ENCODE data around the gene NCAM1.

NCAM1 gene

GRCh38 chr11:113162592-113162962 is 201.4 kb downstream of the NCAM1 start:
- Histone ChIP-seq H3K27me3 (ENCODE audit: control insufficient read depth in 1 of 2, insufficient read depth in 2 of 2, low read length in 2 of 2) (no peaks in the 10 kb centered on the region), H3K9ac (ENCODE audit: low read length) (no peak overlapping the region), H3K27ac (ENCODE audit: low read depth, low read length) (peak overlapping the region; percentile 12), H3K36me3 (ENCODE audit: insufficient read depth, low read length) (no peaks in the 10 kb centered on the region), H3K9me3 (ENCODE audit: low read length) (no peaks in the 10 kb centered on the region), H3K4me3 (ENCODE audit: low read depth in 1 of 2, low read length in 2 of 2) (no peak overlapping the region), H3K4me1 (ENCODE audit: insufficient read depth, low read length) (peaks cover 38% of the 10 kb centered on the region)

GRCh38 chr11:113163291-113164030 is 202.2 kb downstream of the NCAM1 start:
- Histone ChIP-seq H3K9ac (ENCODE audit: low read length) (no peak overlapping the region), H3K4me3 (ENCODE audit: low read depth in 1 of 2, low read length in 2 of 2) (no peak overlapping the region), H3K36me3 (ENCODE audit: insufficient read depth, low read length) (no peaks in the 10 kb centered on the region), H3K9me3 (ENCODE audit: low read length) (no peaks in the 10 kb centered on the region), H3K27me3 (ENCODE audit: control insufficient read depth in 1 of 2, insufficient read depth in 2 of 2, low read length in 2 of 2) (no peaks in the 10 kb centered on the region), H3K4me1 (ENCODE audit: insufficient read depth, low read length) (peaks cover 38% of the 10 kb centered on the region), H3K27ac (ENCODE audit: low read depth, low read length) (no peak overlapping the region)

GRCh38 chr11:113166280-113166679 is 205.1 kb downstream of the NCAM1 start:
- H3K4me3 ChIP-seq (ENCODE audit: low read depth in 1 of 2, low read length in 2 of 2) = no peak overlapping the region
- peaks cover 22% of the 10 kb centered on the region for H3K4me1 ChIP-seq (ENCODE audit: insufficient read depth, low read length)
- H3K9me3 ChIP-seq (ENCODE audit: low read length) = no peaks in the 10 kb centered on the region
- H3K36me3 ChIP-seq (ENCODE audit: insufficient read depth, low read length) = no peaks in the 10 kb centered on the region
- no peak overlapping the region for H3K9ac ChIP-seq (ENCODE audit: low read length)
- no peaks in the 10 kb centered on the region for H3K27me3 ChIP-seq (ENCODE audit: control insufficient read depth in 1 of 2, insufficient read depth in 2 of 2, low read length in 2 of 2)
- H3K27ac ChIP-seq (ENCODE audit: low read depth, low read length) = no peak overlapping the region

- Histone ChIP-seq H3K4me1 (ENCODE audit: insufficient read depth, low read length) (peaks cover 10% of the 10 kb centered on the region), H3K27ac (ENCODE audit: low read depth, low read length) (no peak overlapping the region), H3K27me3 (ENCODE audit: control insufficient read depth in 1 of 2, insufficient read depth in 2 of 2, low read length in 2 of 2) (no peaks in the 10 kb centered on the region), H3K4me3 (ENCODE audit: low read depth in 1 of 2, low read length in 2 of 2) (no peak overlapping the region), H3K9me3 (ENCODE audit: low read length) (no peaks in the 10 kb centered on the region), H3K9ac (ENCODE audit: low read length) (no peak overlapping the region), H3K36me3 (ENCODE audit: insufficient read depth, low read length) (no peaks in the 10 kb centered on the region)
These were observed 206.4 kb downstream of the NCAM1 start for GRCh38 chr11:113167599-113167998.

GRCh38 chr11:113168354-113169342 is 207.4 kb downstream of the NCAM1 start:
- Histone ChIP-seq H3K4me3 (ENCODE audit: low read depth in 1 of 2, low read length in 2 of 2) (no peak overlapping the region), H3K27ac (ENCODE audit: low read depth, low read length) (no peak overlapping the region), H3K4me1 (ENCODE audit: insufficient read depth, low read length) (no peaks in the 10 kb centered on the region), H3K9ac (ENCODE audit: low read length) (no peak overlapping the region), H3K27me3 (ENCODE audit: control insufficient read depth in 1 of 2, insufficient read depth in 2 of 2, low read length in 2 of 2) (no peaks in the 10 kb centered on the region), H3K36me3 (ENCODE audit: insufficient read depth, low read length) (no peaks in the 10 kb centered on the region), H3K9me3 (ENCODE audit: low read length) (no peaks in the 10 kb centered on the region)

GRCh38 chr11:113172382-113172951 is 211.2 kb downstream of the NCAM1 start:
- Histone ChIP-seq H3K36me3 (ENCODE audit: insufficient read depth, low read length) (no peaks in the 10 kb centered on the region), H3K27ac (ENCODE audit: low read depth, low read length) (no peak overlapping the region), H3K9ac (ENCODE audit: low read length) (no peak overlapping the region), H3K27me3 (ENCODE audit: control insufficient read depth in 1 of 2, insufficient read depth in 2 of 2, low read length in 2 of 2) (no peaks in the 10 kb centered on the region), H3K4me3 (ENCODE audit: low read depth in 1 of 2, low read length in 2 of 2) (no peak overlapping the region), H3K9me3 (ENCODE audit: low read length) (no peaks in the 10 kb centered on the region), H3K4me1 (ENCODE audit: insufficient read depth, low read length) (peaks cover 5% of the 10 kb centered on the region)

- no peak overlapping the region for H3K27ac ChIP-seq (ENCODE audit: low read depth, low read length)
- H3K4me3 ChIP-seq (ENCODE audit: low read depth in 1 of 2, low read length in 2 of 2) = no peak overlapping the region
- peaks cover 5% of the 10 kb centered on the region for H3K4me1 ChIP-seq (ENCODE audit: insufficient read depth, low read length)
- H3K9me3 ChIP-seq (ENCODE audit: low read length) = no peaks in the 10 kb centered on the region
- H3K27me3 ChIP-seq (ENCODE audit: control insufficient read depth in 1 of 2, insufficient read depth in 2 of 2, low read length in 2 of 2) = no peaks in the 10 kb centered on the region
- H3K36me3 ChIP-seq (ENCODE audit: insufficient read depth, low read length) = no peaks in the 10 kb centered on the region
- no peak overlapping the region for H3K9ac ChIP-seq (ENCODE audit: low read length)
These were observed 211.9 kb downstream of the NCAM1 start for GRCh38 chr11:113173126-113173525.

GRCh38 chr11:113174882-113175281 is 213.7 kb downstream of the NCAM1 start:
- Histone ChIP-seq H3K4me3 (ENCODE audit: low read depth in 1 of 2, low read length in 2 of 2) (no peak overlapping the region), H3K4me1 (ENCODE audit: insufficient read depth, low read length) (peaks cover 5% of the 10 kb centered on the region), H3K36me3 (ENCODE audit: insufficient read depth, low read length) (no peaks in the 10 kb centered on the region), H3K27ac (ENCODE audit: low read depth, low read length) (no peak overlapping the region), H3K27me3 (ENCODE audit: control insufficient read depth in 1 of 2, insufficient read depth in 2 of 2, low read length in 2 of 2) (no peaks in the 10 kb centered on the region), H3K9me3 (ENCODE audit: low read length) (no peaks in the 10 kb centered on the region), H3K9ac (ENCODE audit: low read length) (no peak overlapping the region)

GRCh38 chr11:113176599-113177360 is 215.6 kb downstream of the NCAM1 start:
- no peak overlapping the region for H3K4me3 ChIP-seq (ENCODE audit: low read depth in 1 of 2, low read length in 2 of 2)
- no peak overlapping the region for H3K27ac ChIP-seq (ENCODE audit: low read depth, low read length)
- no peaks in the 10 kb centered on the region for H3K9me3 ChIP-seq (ENCODE audit: low read length)
- peaks cover 5% of the 10 kb centered on the region for H3K4me1 ChIP-seq (ENCODE audit: insufficient read depth, low read length)
- no peaks in the 10 kb centered on the region for H3K36me3 ChIP-seq (ENCODE audit: insufficient read depth, low read length)
- no peak overlapping the region for H3K9ac ChIP-seq (ENCODE audit: low read length)
- H3K27me3 ChIP-seq (ENCODE audit: control insufficient read depth in 1 of 2, insufficient read depth in 2 of 2, low read length in 2 of 2) = no peaks in the 10 kb centered on the region

- H3K4me3 ChIP-seq (ENCODE audit: low read depth in 1 of 2, low read length in 2 of 2) = no peak overlapping the region
These were observed 216.5 kb downstream of the NCAM1 start for GRCh38 chr11:113177671-113178070.

More at GRCh38 chr11:113177671-113178070, 216.5 kb downstream of the NCAM1 start:
- H3K27me3 ChIP-seq (ENCODE audit: control insufficient read depth in 1 of 2, insufficient read depth in 2 of 2, low read length in 2 of 2) = no peaks in the 10 kb centered on the region
- no peaks in the 10 kb centered on the region for H3K9me3 ChIP-seq (ENCODE audit: low read length)
- H3K4me1 ChIP-seq (ENCODE audit: insufficient read depth, low read length) = peaks cover 5% of the 10 kb centered on the region
- H3K27ac ChIP-seq (ENCODE audit: low read depth, low read length) = no peak overlapping the region
- H3K36me3 ChIP-seq (ENCODE audit: insufficient read depth, low read length) = no peaks in the 10 kb centered on the region
- H3K9ac ChIP-seq (ENCODE audit: low read length) = no peak overlapping the region

All from muscle layer of colon (tissue), 2 donors.